Stomach (tissue), 9 donors: ENCODE data around the gene ACSBG1. TPM values are rescaled to one million over a fixed set of nuclear protein-coding genes. Genes with fewer than 3 reads are reported as not detected.
A peak's percentile ranks its signal among the peaks of the same experiment; 100 is the strongest.

ENCODE experiments used
- DNase-seq, 2 donors: peaks; one replicate each; pipeline versions ENCODE4 v3.0.0 to v3.0.0-alpha.2; 2013 to 2019
- H3K27ac ChIP-seq, 5 donors: fragments of 200-600 bp in 4 of 5; sonication (generic) in 4 of 5; one replicate each; pipeline ENCODE4 v1.5.1; 2013 to 2019; ENCODE audit warnings: mild to moderate bottlenecking in 1 of 5, moderate library complexity in 1 of 5
- H3K27me3 ChIP-seq, 3 donors: fragments of 200-600 bp; sonication (generic); one replicate each; pipeline ENCODE4 v1.5.1; 2017 to 2019; ENCODE audit warnings: mixed run types in 1 of 3
- H3K36me3 ChIP-seq, 4 donors: fragments of 200-600 bp; sonication (generic); 1 replicate in 3 of 4; 2 replicates in 1 of 4; pipeline ENCODE4 v1.5.1; 2016 to 2019
- H3K4me1 ChIP-seq, 4 donors: fragments of 200-600 bp; sonication (generic); one replicate each; pipeline ENCODE4 v1.5.1; 2016 to 2019
- H3K4me3 ChIP-seq, 4 donors: fragments of 200-600 bp; sonication (generic) in 3 of 4; one replicate each; pipeline ENCODE4 v1.5.1; 2016 to 2019; ENCODE audit warnings: mild to moderate bottlenecking in 1 of 4
- H3K9me3 ChIP-seq, 4 donors: fragments of 200-600 bp; sonication (generic); one replicate each; pipeline ENCODE4 v1.5.1; 2016 to 2019
- EP300 ChIP-seq: sonication (generic); formaldehyde crosslinking; IDR thresholded peaks from one replicate; pipeline ENCODE4 v1.6.1; 2017; ENCODE audit warnings: antibody characterized with exemption
- POLR2A ChIP-seq, 4 donors: fragments of 450-650 bp; IDR thresholded peaks; one replicate each; pipeline ENCODE4 v1.6.1; 2016; ENCODE audit warnings: antibody characterized with exemption in 4 of 4, control low read depth in 2 of 4, mild to moderate bottlenecking in 1 of 4, moderate library complexity in 1 of 4
- POLR2AphosphoS5 ChIP-seq, 3 donors: sonication (generic); formaldehyde crosslinking; IDR thresholded peaks; one replicate each; pipeline ENCODE4 v1.6.1; 2016; ENCODE audit warnings: antibody characterized with exemption in 3 of 3
- WGBS, 5 donors: extraction: QIAGEN DNeasy Blood & Tissue Kit in 3 of 5; methylation state at CpG; one replicate each; pipeline versions ENCODE4 v1.1.5 to v1.1.7; 2013 to 2018; 5-methylcytosine and 5-hydroxymethylcytosine counted together
- intact Hi-C: fragments of 100-400 bp; cut with DNase I; formaldehyde crosslinking; loops from one replicate; pipeline ENCODE4 v1.15.1; 2023; ENCODE audit warnings: low total_unique reads
- polyA plus RNA-seq, 3 donors: library from polyadenylated mRNA; stranded (reverse); fragments of 200-250 nt; gene quantifications; one replicate each; pipeline ENCODE4 v1.2.3, GENCODE V29; 2013
- total RNA-seq, 5 donors: library from RNA; depleted of rRNA; stranded (reverse); fragments of >200 nt; gene quantifications; one replicate each; pipeline versions ENCODE4 v1.1.0 to v1.2.3, GENCODE V29; 2014 to 2016
- TF ChIP-seq, protein P1 (sequence below), 7 experiments: fragments of 450-650 bp in 4 of 7; fragments of 200-600 bp in 3 of 7; sonication (generic) in 3 of 7; IDR thresholded peaks; one replicate each; pipeline ENCODE4 v1.5.1; 2016 to 2019; ENCODE audit warnings: antibody characterized with exemption in 7 of 7, control low read depth in 2 of 7, mild to moderate bottlenecking in 1 of 7
- donor health status: healthy with polysubstance abuse.
- donor health status: Bipolar disorder and iron deficiency.
- donor health status: healthy.

ACSBG1 gene
- total and polyA plus RNA-seq, 8 donors: under 0.01 to 1.5 (median 0.15) TPM; not detected in 3

DNA sequence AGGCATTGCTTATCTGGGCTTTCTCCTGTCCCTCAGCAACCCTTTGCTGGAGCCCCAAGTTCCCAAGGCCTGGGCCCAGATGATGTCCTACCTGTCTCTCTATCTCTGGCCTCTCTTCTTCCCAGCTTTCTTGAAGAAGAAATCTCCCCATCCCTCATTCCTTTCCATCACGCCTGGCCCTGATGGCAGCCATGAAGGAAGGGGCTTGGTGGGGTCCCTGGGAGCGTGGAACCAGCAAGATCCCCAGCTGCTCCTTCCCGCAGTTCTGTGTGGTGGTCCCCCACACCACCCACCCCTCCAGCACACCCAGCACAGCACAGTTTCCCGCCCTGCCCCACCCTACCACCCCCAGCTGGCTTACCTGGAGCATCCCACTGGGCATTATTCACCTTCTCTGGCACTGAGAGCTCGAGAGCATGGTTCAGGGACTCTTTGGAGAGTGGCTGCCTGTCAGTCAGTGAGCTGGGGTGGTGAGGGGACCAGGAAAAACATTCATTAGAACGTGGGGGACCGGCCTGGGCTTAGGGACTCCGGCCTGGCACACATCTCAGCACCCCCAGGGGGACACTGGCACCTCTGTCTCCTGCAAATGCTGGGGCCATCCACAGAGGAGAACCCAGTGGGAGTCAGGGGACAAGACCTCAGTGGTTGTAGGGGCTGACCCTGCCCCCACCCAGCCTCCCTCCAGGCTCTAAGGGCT, 26.6 kb downstream of the ACSBG1 start:
- Histone ChIP-seq H3K4me1 (peaks cover 0 to 43% (median 25%) of the 10 kb centered on the region in 4 donors), H3K27me3 (no peaks in the 10 kb centered on the region), H3K36me3 (no peaks in the 10 kb centered on the region), H3K27ac (no peak overlapping the region), H3K4me3 (no peak overlapping the region), H3K9me3 (no peaks in the 10 kb centered on the region)
- WGBS, 5 donors: 86 to 92% (median 89%) methylated on average over 8 of the region's 8 CpGs
- DNase-seq: peak in 1 of 2 donors; percentile 15
- intact Hi-C loops: no loop called here
- TF ChIP-seq EP300: no peak

DNA sequence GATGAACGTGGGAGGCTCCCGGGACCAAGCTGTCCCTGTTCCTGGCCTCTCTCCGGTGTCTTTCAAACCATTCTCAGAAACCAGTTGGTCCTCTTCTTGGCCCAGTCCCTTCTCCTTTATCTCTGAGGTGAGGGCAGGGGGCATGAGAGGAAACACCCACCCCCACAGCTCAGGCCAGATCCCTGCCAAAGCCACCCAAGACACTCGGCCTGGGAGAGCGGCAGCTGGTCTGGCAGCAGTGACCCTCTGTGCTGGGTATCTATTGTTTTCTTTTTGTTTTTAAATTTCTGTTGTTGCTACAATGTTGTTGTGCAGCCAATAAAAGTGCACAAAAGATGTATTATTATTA, 27.3 kb downstream of the ACSBG1 start:
- Histone ChIP-seq H3K36me3 (no peaks in the 10 kb centered on the region), H3K4me1 (peaks cover 0 to 36% (median 21%) of the 10 kb centered on the region in 4 donors), H3K27ac (no peak overlapping the region), H3K9me3 (no peaks in the 10 kb centered on the region), H3K27me3 (no peaks in the 10 kb centered on the region), H3K4me3 (no peak overlapping the region)
- DNase-seq: peak in 1 of 2 donors; percentile 17
- 70 to 86% (median 74%) methylated on average over 5 of the region's 5 CpGs for WGBS, 5 donors
- TF ChIP-seq EP300: no peak
- no peak for TF ChIP-seq POLR2A (IDR thresholded peaks at IDR 0.05)
- TF ChIP-seq POLR2AphosphoS5 (IDR thresholded peaks at IDR 0.05): no peak
- TF ChIP-seq, protein P1, sequence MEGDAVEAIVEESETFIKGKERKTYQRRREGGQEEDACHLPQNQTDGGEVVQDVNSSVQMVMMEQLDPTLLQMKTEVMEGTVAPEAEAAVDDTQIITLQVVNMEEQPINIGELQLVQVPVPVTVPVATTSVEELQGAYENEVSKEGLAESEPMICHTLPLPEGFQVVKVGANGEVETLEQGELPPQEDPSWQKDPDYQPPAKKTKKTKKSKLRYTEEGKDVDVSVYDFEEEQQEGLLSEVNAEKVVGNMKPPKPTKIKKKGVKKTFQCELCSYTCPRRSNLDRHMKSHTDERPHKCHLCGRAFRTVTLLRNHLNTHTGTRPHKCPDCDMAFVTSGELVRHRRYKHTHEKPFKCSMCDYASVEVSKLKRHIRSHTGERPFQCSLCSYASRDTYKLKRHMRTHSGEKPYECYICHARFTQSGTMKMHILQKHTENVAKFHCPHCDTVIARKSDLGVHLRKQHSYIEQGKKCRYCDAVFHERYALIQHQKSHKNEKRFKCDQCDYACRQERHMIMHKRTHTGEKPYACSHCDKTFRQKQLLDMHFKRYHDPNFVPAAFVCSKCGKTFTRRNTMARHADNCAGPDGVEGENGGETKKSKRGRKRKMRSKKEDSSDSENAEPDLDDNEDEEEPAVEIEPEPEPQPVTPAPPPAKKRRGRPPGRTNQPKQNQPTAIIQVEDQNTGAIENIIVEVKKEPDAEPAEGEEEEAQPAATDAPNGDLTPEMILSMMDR (IDR thresholded peaks at IDR 0.05): no peak
- intact Hi-C loops: no loop called here

DNA sequence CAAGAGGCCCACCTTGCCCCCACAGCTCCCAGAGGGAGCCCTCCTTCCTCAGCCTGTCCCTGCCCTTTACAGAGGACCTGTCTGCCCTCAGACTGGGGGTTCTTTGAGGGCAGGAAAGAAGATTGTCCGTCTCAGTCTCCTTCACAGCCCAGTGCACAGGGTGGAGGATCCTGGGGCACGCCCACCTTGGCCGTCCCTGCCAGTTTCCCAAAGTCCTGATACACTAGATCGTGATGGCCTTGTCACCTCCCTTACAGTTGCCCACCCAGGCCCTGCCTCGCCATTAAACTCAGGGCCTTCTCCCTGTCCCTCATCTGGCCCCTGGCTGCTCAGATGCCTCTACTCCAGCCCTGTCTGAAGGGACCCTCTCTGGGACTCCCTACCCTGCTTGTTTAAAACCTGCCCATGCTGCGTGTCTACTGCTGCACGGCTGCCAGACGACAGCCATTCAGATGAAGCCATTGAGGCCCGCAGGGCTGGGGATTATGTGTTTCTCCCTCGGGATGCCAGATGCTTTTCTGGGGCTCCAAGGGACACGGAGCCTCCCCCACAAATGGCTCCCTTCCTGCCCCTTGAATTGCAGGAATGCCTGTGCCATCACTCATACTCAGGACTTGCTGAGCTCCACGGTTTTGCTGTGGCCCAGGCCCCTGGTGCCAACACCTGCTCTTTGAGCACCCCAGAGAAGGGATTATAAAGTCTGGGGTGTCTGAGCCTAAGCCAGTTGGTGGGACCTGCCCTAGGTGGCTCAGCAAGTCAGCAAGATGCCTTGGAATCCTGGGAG, 27.8 kb downstream of the ACSBG1 start:
- intact Hi-C loops: no loop called here
- H3K9me3 ChIP-seq: no peaks in the 10 kb centered on the region
- peak in 1 of 2 donors; percentile 22 for DNase-seq
- TF ChIP-seq POLR2A (IDR thresholded peaks at IDR 0.05) (no peak), POLR2AphosphoS5 (IDR thresholded peaks at IDR 0.05) (no peak), EP300 (no peak)
- TF ChIP-seq, protein P1 (IDR thresholded peaks at IDR 0.05): no peak
- H3K36me3 ChIP-seq: no peaks in the 10 kb centered on the region
- no peaks in the 10 kb centered on the region for H3K27me3 ChIP-seq
- H3K4me1 ChIP-seq: peaks cover 0 to 30% (median 18%) of the 10 kb centered on the region in 4 donors
- WGBS, 5 donors: 76 to 84% (median 78%) methylated on average over 5 to 12 of the region's 12 CpGs
- H3K4me3 ChIP-seq: no peak overlapping the region
- H3K27ac ChIP-seq: peak overlapping the region in 1 of 5 donors; percentile 7

DNA sequence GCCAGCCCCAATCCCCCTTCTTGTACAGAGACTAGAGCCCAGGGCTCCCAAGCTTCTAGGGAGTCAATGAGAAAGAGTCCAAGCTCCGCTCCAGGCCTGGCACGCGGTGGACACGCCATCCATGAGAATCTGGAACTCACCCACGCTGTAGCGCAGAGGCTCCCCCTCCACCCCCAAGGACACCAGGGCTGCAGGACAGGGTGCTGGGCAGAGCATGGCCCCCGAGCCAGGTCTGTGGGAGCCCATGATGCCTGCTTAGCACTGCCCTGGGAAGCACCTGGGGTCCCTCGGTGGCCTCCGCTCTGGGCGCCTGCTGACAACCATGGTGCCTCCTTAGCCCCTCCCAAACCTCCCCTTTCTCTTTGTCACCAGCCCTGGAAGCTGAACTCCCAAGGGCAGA, 28.5 kb downstream of the ACSBG1 start:
- WGBS, 5 donors: 91 to 98% (median 94%) methylated on average over 6 to 10 of the region's 10 CpGs
- peak overlapping the region in 1 of 5 donors; percentile 7 for H3K27ac ChIP-seq
- intact Hi-C loops: no loop called here
- no peaks in the 10 kb centered on the region for H3K36me3 ChIP-seq
- no peak overlapping the region for H3K4me3 ChIP-seq
- H3K4me1 ChIP-seq: peaks cover 0 to 24% (median 17%) of the 10 kb centered on the region in 4 donors
- no peaks in the 10 kb centered on the region for H3K9me3 ChIP-seq
- H3K27me3 ChIP-seq: no peaks in the 10 kb centered on the region
- peak in 1 of 2 donors; percentile 23 for DNase-seq
- TF ChIP-seq POLR2A (IDR thresholded peaks at IDR 0.05) (no peak), EP300 (no peak), POLR2AphosphoS5 (IDR thresholded peaks at IDR 0.05) (no peak)
- TF ChIP-seq, protein P1 (IDR thresholded peaks at IDR 0.05): no peak
